GM19193 (cell line): ENCODE measurements around the gene CLHC1.

Experiments used
- POLR2A ChIP-seq: IDR thresholded peaks from 4 replicates; pipeline ENCODE4 v1.6.1; 2011; ENCODE audit not compliant: insufficient read depth, insufficient read length; ENCODE audit errors: extremely low read depth

The CLHC1 gene

DNA sequence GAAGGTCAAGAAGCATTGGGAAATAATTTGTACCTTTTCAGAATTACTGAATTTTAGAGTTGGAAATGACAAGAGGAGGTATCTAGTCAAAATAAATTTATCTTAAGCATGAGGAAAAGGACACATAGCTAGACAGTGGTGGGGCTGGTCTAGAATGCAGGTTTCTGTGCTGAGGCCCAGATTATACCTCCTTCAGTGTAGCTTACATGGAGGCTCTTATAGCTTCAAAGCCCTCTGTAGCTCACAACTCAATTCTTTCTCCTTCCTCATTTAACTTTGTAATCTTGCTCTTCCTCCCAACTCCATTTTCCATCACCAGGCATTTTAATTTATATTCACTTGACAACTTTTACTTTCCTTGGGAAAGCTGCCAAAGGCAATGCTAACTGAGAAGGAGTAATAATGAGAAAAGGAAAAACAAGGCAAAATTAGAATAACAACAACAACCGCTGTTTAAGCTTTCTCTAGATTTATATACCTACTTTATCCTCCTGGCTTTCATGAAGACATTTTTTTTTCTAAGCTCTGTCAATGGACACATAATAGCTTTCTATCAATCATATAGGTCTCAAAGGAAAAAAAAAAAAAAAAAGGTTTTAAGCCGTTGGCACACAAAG, 58.5 kb downstream of the CLHC1 start:
- no peak for TF ChIP-seq POLR2A

DNA sequence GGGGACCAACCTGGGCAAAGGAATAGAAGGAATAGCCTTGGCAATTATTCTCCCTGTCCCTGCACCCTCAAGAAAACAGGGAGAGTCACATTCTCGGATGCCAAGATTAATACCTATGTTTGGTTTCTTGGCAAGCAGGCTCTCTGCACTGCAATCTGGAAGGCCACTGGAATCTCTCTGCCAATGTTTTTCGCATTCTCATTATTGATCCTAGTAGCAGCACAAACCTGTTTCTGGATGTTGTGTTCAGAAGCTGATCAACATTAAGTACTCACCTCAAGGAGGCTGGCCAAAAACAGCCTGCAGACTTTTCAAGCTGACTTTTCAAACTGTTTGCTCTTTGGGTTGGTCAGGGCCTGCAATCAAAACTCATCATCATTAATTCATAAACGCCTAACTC, 62.2 kb downstream of the CLHC1 start:
- no peak for TF ChIP-seq POLR2A

GRCh38 chr2:55169359-55169758, 62.7 kb downstream of the CLHC1 start:
- TF ChIP-seq POLR2A: no peak

GRCh38 chr2:55168221-55169154, 63.6 kb downstream of the CLHC1 start:
- no peak for TF ChIP-seq POLR2A

GRCh38 chr2:55165626-55166025, 66.5 kb downstream of the CLHC1 start:
- no peak for TF ChIP-seq POLR2A

GRCh38 chr2:55164534-55165480, 67.3 kb downstream of the CLHC1 start:
- TF ChIP-seq POLR2A: no peak

DNA sequence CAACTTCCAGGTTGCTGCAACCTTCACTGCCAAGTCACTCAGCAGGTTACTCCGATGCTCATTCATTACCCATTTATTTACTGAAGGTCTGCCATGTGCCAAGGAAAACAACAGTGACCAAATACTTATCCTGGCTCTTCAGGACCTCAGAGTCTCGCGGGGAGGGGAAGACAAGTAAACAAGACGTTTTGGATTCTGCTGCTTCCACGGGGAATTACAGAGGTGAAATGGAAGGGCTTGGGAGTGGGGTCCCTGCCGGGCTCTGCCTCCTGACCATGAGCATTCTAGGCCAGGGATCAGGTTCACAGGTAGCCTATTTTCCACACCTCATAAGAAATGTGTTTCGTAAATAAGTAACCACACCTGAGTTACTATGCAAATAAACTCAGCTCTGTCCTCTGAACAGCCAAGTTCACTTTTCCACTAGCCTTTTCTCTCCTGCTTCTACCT, 68.1 kb downstream of the CLHC1 start:
- no peak for TF ChIP-seq POLR2A

DNA sequence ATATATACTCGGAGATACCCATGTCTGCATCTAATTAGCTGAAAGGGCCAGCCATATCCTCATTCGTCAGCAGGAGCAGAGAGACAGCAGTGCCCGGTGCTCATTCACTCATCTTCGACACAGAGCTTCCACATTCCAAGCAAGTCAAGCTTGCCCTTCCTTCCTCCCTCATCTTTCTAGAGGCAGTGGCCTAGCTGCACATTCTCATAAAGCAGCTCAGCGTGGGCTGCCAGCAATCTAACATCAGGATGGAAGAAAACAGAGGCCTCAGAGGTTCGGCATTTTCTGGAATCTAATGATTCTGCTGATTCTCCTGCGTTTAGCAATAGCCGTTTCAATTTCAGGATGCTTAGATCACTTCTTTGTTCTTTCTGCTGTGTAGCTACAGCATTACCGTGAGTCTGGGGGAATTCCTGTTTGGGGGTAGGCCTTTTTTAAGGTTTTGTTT, 68.8 kb downstream of the CLHC1 start:
- TF ChIP-seq POLR2A: no peak

- no peak for TF ChIP-seq POLR2A
These were observed 69.6 kb downstream of the CLHC1 start for GRCh38 chr2:55162284-55163006.

DNA sequence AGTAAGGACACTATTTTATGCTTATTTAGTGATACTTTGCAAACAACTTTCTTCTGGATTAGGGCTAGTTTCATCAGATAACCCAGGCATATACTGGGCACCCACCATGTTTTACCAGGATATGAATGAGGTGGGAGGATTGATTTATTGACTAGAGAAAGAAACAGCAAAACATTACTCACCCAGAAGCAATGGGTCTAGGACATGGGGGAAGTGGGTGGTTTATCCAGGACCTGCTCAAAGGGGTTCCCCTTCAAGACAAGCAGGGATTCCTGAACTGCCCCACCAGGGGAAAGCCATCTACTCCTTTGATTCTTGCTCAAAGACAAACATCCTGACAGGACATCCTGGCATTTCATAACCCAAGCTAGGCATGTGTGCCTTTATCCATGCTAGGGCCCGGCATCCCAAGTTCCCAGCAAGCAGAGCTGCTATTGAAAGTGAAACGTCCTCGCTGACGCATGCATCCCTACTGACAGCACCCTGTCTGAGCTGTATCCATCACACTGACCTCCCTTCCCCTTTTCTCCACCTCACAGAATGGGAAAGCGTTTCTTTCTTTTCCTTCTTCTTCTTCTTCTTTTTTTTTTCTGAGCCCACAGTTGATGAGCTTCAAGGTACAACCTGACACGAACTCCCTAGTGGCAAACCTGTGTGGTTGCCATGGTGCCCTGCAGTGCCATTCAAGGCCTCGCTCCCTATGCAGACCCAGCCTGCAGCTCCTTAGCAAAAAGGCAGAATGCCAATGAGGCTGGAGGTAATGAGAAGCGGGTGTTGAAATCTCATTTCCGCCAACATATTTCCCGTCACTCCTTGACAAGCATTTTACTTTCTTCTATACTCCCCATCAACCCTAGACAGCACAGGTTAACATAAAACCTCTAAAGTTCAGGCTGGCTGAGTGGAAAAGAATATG, 70.5 kb downstream of the CLHC1 start:
- TF ChIP-seq POLR2A: no peak

DNA sequence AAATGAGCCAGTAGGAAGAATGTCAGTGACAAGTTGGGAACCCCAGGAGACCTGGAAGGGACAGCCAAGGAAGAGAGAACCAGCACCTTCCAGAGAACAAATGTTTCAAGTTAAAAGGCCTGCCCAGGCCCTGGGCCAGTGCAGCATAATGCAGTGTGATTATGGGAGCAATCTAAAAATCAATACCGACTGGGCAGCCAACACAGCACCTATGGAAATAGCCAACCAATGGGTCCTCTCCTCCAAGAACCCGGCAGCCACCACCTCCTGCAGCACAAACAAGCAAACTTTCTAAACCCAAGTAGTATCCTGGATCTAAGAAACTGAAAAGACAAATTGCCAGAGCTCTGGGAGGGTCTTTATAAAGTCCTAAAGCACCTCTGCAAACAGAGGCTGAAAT, 71.7 kb downstream of the CLHC1 start:
- no peak for TF ChIP-seq POLR2A

DNA sequence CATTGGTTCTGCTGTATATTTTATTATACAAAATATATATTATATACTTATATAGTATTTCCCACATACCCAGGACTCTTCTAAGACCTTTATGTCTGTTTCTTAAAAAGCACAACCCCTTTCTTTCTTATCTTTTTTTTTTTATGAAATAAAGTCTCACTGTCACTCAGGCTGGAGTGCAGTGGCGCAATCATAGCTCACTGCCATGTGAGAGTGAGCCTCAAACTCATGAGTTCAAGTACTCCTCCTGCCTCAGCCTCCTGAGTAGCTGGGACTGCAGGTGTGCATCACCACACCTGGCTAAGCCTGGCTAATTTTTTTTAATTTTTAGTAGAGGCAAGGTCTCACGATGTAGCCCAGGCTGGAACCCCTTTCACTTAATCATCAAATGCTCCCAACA, 72.3 kb downstream of the CLHC1 start:
- no peak for TF ChIP-seq POLR2A

- no peak for TF ChIP-seq POLR2A
These were observed 72.9 kb downstream of the CLHC1 start for GRCh38 chr2:55159037-55159651.
